Vagina (tissue), 2 donors: ENCODE data around the gene ARHGAP26. TPM values are rescaled to one million over a fixed set of nuclear protein-coding genes. Genes with fewer than 3 reads are reported as not detected.

Experiments used
- DNase-seq, 2 donors: peaks; one replicate each; pipeline ENCODE4 v3.0.0-alpha.2; 2017; ENCODE audit errors: extremely low spot score in 2 of 2
- H3K27ac ChIP-seq: fragments of 200-600 bp; sonication (generic); one replicate; pipeline ENCODE4 v1.5.1; 2019
- H3K27me3 ChIP-seq: fragments of 200-600 bp; sonication (generic); one replicate; pipeline ENCODE4 v1.5.1; 2019
- H3K36me3 ChIP-seq, 2 donors: fragments of 200-600 bp; sonication (generic); one replicate each; pipeline ENCODE4 v1.5.1; 2017 to 2019
- H3K4me1 ChIP-seq: fragments of 200-600 bp; sonication (generic); one replicate; pipeline ENCODE4 v1.5.1; 2019
- H3K4me3 ChIP-seq, 2 donors: fragments of 200-600 bp; sonication (generic); 1 replicate in 1 of 2; 2 replicates in 1 of 2; pipeline ENCODE4 v1.5.1; 2016 to 2019
- H3K9me3 ChIP-seq: fragments of 200-600 bp; sonication (generic); one replicate; pipeline ENCODE4 v1.5.1; 2019
- POLR2A ChIP-seq, 2 donors: fragments of 450-650 bp; IDR thresholded peaks; one replicate each; pipeline ENCODE4 v1.6.1; 2017; ENCODE audit warnings: antibody characterized with exemption in 2 of 2, mild to moderate bottlenecking in 2 of 2, moderate library complexity in 2 of 2
- POLR2AphosphoS5 ChIP-seq, 2 donors: sonication (generic); formaldehyde crosslinking; IDR thresholded peaks; one replicate each; pipeline ENCODE4 v1.9.0; 2017; ENCODE audit warnings: antibody characterized with exemption in 2 of 2, mild to moderate bottlenecking in 2 of 2, low read depth in 1 of 2; ENCODE audit not compliant: insufficient read depth in 1 of 2
- intact Hi-C: fragments of 100-400 bp; cut with DNase I; formaldehyde crosslinking; loops from one replicate; pipeline ENCODE4 v1.15.1; 2023
- total RNA-seq: library from RNA; depleted of rRNA; stranded (reverse); fragments of >200 nt; gene quantifications from one replicate; pipeline ENCODE4 v1.2.3, GENCODE V29; 2016
- TF ChIP-seq, protein P1 (sequence below), 3 experiments: fragments of 450-650 bp in 2 of 3; fragments of 200-600 bp in 1 of 3; sonication (generic) in 1 of 3; IDR thresholded peaks; one replicate each; pipeline ENCODE4 v1.5.1; 2017 to 2019; ENCODE audit warnings: antibody characterized with exemption in 3 of 3, mild to moderate bottlenecking in 2 of 3, moderate library complexity in 2 of 3

The ARHGAP26 gene
- total RNA-seq, 1 donor from 2014 or later, result 42.5 TPM

- TF ChIP-seq, protein P1, sequence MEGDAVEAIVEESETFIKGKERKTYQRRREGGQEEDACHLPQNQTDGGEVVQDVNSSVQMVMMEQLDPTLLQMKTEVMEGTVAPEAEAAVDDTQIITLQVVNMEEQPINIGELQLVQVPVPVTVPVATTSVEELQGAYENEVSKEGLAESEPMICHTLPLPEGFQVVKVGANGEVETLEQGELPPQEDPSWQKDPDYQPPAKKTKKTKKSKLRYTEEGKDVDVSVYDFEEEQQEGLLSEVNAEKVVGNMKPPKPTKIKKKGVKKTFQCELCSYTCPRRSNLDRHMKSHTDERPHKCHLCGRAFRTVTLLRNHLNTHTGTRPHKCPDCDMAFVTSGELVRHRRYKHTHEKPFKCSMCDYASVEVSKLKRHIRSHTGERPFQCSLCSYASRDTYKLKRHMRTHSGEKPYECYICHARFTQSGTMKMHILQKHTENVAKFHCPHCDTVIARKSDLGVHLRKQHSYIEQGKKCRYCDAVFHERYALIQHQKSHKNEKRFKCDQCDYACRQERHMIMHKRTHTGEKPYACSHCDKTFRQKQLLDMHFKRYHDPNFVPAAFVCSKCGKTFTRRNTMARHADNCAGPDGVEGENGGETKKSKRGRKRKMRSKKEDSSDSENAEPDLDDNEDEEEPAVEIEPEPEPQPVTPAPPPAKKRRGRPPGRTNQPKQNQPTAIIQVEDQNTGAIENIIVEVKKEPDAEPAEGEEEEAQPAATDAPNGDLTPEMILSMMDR (IDR thresholded peaks at IDR 0.05), result no peak
- TF ChIP-seq POLR2AphosphoS5 (IDR thresholded peaks at IDR 0.05; ENCODE audit: insufficient read depth in 1 of 2, low read depth in 1 of 2), result no peak
- no peak for TF ChIP-seq POLR2A (IDR thresholded peaks at IDR 0.05)
- no peak for DNase-seq
- Histone ChIP-seq H3K36me3 (no peaks in the 10 kb centered on the region), H3K4me1 (no peaks in the 10 kb centered on the region), H3K9me3 (no peaks in the 10 kb centered on the region), H3K27ac (no peak overlapping the region), H3K27me3 (no peaks in the 10 kb centered on the region), H3K4me3 (no peak overlapping the region)
- intact Hi-C loops, result loop anchor here (5.0 kb wide), 1 partner anchor 1445 kb away; no protein-coding TSS in a partner anchor
Observed at GRCh38 chr5:143101725-143102386, 331.7 kb downstream of the ARHGAP26 start.

DNA sequence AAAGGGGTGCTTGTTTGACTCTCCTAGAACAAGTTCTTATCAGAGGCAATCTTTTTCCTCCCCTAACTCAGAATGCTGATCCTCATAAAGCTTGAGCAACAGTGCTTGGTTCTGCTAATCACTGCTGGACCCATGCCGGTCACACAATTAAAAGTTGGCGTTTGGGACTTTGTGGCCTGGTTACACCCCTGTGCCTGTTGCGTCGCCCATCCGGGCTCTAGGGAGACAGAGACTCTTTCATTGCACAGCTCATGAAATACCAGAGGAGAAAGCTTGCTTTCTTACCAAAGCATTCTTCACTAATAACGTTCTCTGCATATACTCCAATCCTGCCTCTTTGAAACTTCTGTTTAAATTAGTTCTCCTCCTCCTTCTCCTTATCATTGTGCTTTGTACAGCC, 332.2 kb downstream of the ARHGAP26 start:
- Histone ChIP-seq H3K4me1 (no peaks in the 10 kb centered on the region), H3K36me3 (no peaks in the 10 kb centered on the region), H3K27ac (no peak overlapping the region), H3K27me3 (no peaks in the 10 kb centered on the region), H3K4me3 (no peak overlapping the region), H3K9me3 (no peaks in the 10 kb centered on the region)
- intact Hi-C loops, result loop anchor here (5.0 kb wide), 1 partner anchor 1445 kb away; no protein-coding TSS in a partner anchor
- TF ChIP-seq POLR2A (IDR thresholded peaks at IDR 0.05) (no peak), POLR2AphosphoS5 (IDR thresholded peaks at IDR 0.05; ENCODE audit: insufficient read depth in 1 of 2, low read depth in 1 of 2) (no peak)
- TF ChIP-seq, protein P1 (IDR thresholded peaks at IDR 0.05), result no peak
- DNase-seq, result no peak

GRCh38 chr5:143105216-143105905, 335.2 kb downstream of the ARHGAP26 start:
- intact Hi-C loops, result no loop called here

GRCh38 chr5:143106174-143106573, 336.0 kb downstream of the ARHGAP26 start:
- intact Hi-C loops, result no loop called here
- H3K27ac ChIP-seq, result no peak overlapping the region
- H3K27me3 ChIP-seq, result no peaks in the 10 kb centered on the region
- DNase-seq, result no peak
- H3K36me3 ChIP-seq, result no peaks in the 10 kb centered on the region
- no peak overlapping the region for H3K4me3 ChIP-seq
- no peaks in the 10 kb centered on the region for H3K9me3 ChIP-seq
- TF ChIP-seq, protein P1 (IDR thresholded peaks at IDR 0.05), result no peak
- TF ChIP-seq POLR2AphosphoS5 (IDR thresholded peaks at IDR 0.05; ENCODE audit: insufficient read depth in 1 of 2, low read depth in 1 of 2) (no peak), POLR2A (IDR thresholded peaks at IDR 0.05) (no peak)
- H3K4me1 ChIP-seq, result peaks cover 14% of the 10 kb centered on the region

More at GRCh38 chr5:143105216-143105905, 335.2 kb downstream of the ARHGAP26 start:
- peaks cover 6% of the 10 kb centered on the region for H3K4me1 ChIP-seq
- H3K27me3 ChIP-seq, result no peaks in the 10 kb centered on the region
- no peak for DNase-seq
- no peaks in the 10 kb centered on the region for H3K36me3 ChIP-seq
- no peaks in the 10 kb centered on the region for H3K9me3 ChIP-seq
- TF ChIP-seq POLR2A (IDR thresholded peaks at IDR 0.05) (no peak), POLR2AphosphoS5 (IDR thresholded peaks at IDR 0.05; ENCODE audit: insufficient read depth in 1 of 2, low read depth in 1 of 2) (no peak)
- TF ChIP-seq, protein P1 (IDR thresholded peaks at IDR 0.05), result no peak
- H3K27ac ChIP-seq, result no peak overlapping the region
- no peak overlapping the region for H3K4me3 ChIP-seq
